GM12865 (cell line): Measurements from ENCODE around the gene PRDX5.
A peak's percentile ranks its signal among the peaks of the same experiment; 100 is the strongest.

Experiments used
- DNase-seq: peaks from one replicate; pipeline ENCODE4 v3.0.0; 2010; ENCODE audit warnings: low read depth
- H3K4me3 ChIP-seq: 2 replicates; pipeline ENCODE4 v1.5.1; 2011; ENCODE audit warnings: mild to moderate bottlenecking, low read depth, low read length, control low read depth
- TF ChIP-seq, protein P1 (sequence below): IDR thresholded peaks from 2 replicates; pipeline ENCODE4 v1.5.1; 2011; ENCODE audit warnings: low read length, control low read depth, low read depth, inconsistent platforms; ENCODE audit not compliant: insufficient read depth; ENCODE audit errors: missing control alignments

Gene PRDX5

DNA sequence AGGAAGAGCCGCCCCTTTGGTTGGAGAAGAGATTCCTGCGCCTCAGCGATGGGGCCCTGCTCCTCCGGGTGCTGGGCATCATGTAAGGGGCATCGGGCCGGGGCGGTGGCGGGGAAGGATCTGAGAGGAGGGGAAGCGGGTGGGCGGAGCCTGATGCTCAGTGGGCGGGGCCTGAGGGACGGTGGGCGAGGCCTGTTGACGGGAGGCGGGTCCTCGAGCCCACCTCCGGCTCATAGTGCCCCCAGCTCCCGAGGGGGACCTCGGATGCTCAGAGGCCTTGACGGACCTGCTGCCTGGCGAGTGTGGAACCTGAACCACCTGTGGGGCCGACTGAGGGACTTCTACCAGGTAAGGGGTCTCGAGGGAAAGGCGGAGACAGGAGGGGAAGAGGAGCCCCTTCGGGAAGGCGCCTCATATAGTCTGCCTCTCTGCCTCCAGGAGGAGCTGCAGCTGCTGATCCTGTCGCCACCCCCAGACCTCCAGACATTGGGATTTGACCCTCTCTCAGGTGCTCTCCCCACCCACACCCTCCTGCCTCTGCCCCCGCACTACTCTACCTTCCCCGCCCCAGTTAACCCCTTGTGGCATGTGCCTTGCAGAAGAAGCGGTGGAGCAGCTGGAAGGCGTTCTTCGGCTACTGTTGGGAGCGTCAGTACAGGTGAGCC is 22.9 kb downstream of the PRDX5 start:
- peak overlapping the region; percentile 77 for H3K4me3 ChIP-seq
- DNase-seq = peak; percentile 82
- TF ChIP-seq, protein P1, sequence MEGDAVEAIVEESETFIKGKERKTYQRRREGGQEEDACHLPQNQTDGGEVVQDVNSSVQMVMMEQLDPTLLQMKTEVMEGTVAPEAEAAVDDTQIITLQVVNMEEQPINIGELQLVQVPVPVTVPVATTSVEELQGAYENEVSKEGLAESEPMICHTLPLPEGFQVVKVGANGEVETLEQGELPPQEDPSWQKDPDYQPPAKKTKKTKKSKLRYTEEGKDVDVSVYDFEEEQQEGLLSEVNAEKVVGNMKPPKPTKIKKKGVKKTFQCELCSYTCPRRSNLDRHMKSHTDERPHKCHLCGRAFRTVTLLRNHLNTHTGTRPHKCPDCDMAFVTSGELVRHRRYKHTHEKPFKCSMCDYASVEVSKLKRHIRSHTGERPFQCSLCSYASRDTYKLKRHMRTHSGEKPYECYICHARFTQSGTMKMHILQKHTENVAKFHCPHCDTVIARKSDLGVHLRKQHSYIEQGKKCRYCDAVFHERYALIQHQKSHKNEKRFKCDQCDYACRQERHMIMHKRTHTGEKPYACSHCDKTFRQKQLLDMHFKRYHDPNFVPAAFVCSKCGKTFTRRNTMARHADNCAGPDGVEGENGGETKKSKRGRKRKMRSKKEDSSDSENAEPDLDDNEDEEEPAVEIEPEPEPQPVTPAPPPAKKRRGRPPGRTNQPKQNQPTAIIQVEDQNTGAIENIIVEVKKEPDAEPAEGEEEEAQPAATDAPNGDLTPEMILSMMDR = no peak

DNA sequence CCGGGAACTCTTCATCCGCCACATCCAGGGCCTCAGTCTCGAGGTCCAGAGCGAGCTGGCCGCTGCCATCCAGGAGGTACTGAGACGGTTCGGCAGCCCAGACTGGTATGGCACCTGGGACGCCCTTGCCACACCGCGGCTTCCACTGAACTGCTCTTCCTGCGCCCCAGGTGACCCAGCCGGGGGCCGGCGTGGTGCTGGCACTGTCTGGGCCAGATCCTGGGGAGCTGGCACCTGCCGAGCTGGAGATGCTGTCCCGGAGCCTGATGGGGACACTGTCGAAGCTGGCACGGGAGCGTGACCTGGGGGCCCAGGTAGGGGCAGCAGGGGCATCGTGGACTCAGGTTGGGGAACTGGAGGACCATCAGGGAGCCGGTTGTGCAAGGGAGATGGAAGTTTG is 23.5 kb downstream of the PRDX5 start:
- TF ChIP-seq, protein P1 = no peak
- no peak for DNase-seq
- no peak overlapping the region for H3K4me3 ChIP-seq

- H3K4me3 ChIP-seq = peak overlapping the region; percentile 25
- TF ChIP-seq, protein P1 = peak; percentile 19
- peak; percentile 90 for DNase-seq
Measured at GRCh38 chr11:64341851-64342791, 24.2 kb downstream of the PRDX5 start.

GRCh38 chr11:64342869-64343745 is 25.2 kb downstream of the PRDX5 start:
- TF ChIP-seq, protein P1 = no peak
- DNase-seq = no peak
- no peak overlapping the region for H3K4me3 ChIP-seq

- DNase-seq = no peak
- no peak overlapping the region for H3K4me3 ChIP-seq
- TF ChIP-seq, protein P1 = peak; percentile 24
Measured at GRCh38 chr11:64343767-64344559, 26.0 kb downstream of the PRDX5 start.

DNA sequence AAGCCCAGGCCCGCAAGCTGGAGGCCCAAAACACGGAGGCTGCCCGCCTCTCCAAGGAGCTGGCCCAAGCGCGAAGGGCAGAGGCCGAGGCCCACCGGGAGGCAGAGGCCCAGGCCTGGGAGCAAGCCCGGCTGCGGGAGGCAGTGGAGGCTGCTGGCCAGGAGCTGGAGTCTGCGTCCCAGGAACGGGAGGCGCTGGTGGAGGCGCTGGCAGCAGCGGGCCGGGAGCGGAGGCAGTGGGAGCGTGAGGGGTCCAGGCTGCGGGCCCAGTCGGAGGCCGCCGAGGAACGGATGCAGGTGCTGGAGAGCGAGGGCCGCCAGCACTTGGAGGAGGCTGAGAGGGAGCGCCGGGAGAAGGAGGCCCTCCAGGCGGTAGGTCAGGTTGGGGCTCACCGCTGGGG is 26.9 kb downstream of the PRDX5 start:
- TF ChIP-seq, protein P1 = no peak
- no peak for DNase-seq
- H3K4me3 ChIP-seq = no peak overlapping the region
